DMS53 (cell line): ENCODE measurements around the gene RNASE8.

Experiments used
- DNase-seq: peaks from one replicate; lab custom pipeline; 2025; lab: John Stamatoyannopoulos, UW

The RNASE8 gene

DNA sequence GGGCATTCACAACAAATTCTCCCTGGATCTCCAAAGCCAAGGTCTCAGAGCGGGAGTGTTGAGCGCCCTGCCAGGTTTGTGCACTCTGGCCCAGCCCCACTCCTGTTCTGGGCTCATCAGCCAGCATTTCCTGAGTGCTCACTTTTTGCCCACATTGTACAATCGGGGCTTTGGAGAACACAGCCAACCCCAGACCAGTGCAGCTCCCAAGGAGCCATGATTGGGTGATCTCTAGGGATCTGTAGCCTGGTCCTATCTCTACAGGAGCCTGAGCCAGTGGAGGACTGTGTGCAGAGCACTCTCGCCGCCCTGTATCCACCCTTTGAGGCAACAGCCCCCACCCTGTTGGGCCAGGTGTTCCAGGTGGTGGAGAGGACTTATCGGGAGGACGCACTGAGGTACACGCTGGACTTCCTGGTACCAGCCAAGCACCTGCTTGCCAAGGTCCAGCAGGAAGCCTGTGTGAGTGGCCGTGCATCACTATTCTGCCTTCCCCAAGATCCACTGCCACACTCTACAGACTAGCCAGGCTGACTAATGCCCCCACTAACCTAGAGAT is 15.2 kb downstream of the RNASE8 start:
- DNase-seq, result peak; percentile 49

GRCh38 chr14:21073921-21074320 is 16.3 kb downstream of the RNASE8 start:
- DNase-seq, result no peak

DNA sequence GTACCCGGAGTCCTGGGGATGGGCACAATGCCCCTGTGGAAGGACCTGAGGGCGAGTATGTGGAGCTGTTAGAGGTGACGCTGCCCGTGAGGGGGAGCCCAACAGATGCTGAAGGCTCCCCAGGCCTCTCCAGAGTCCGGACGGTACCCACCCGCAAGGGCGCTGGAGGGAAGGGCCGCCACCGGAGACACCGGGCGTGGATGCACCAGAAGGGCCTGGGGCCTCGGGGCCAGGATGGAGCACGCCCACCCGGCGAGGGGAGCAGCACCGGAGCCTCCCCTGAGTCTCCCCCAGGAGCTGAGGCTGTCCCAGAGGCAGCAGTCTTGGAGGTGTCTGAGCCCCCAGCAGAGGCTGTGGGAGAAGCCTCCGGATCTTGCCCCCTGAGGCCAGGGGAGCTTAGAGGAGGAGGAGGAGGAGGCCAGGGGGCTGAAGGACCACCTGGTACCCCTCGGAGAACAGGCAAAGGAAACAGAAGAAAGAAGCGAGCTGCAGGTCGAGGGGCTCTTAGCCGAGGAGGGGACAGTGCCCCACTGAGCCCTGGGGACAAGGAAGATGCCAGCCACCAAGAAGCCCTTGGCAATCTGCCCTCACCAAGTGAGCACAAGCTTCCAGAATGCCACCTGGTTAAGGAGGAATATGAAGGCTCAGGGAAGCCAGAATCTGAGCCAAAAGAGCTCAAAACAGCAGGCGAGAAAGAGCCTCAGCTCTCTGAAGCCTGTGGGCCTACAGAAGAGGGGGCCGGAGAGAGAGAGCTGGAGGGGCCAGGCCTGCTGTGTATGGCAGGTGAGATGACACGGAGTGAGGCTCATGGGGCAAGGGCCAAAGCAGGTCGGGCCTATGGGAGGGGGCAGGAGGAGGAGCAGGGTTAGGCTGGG is 17.0 kb downstream of the RNASE8 start:
- no peak for DNase-seq

DNA sequence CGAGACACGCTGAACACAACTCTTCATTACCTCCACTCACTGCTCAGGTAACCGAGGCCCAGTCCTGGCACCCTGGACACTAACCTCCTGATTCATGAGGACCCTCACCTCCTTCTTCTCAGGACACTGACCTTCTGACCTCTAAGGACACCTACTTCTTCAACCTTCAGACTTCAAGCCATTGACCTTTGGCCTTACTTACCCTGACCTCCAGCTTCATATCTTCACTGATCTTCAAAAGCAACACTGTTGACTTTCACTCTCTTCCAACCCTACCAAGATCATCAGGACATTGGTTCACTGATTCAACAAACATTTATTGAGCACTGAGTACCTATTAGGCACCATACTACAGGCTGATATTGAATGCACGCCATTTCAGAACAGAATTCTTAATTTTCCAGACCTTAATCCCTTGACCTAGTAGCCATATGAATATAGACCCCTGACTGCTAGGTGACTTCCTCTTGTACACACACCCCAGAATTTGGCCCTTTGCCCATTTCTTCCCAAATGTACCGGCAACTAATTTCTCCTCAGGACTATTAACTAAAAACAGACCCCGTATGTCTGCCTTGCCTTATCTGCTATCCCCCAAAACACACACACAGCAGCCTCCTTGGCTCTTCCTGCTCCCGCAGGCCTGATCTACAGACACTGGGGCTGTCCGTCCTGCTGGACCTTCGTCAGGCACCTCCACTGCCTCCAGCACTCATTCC is 18.3 kb downstream of the RNASE8 start:
- no peak for DNase-seq

DNA sequence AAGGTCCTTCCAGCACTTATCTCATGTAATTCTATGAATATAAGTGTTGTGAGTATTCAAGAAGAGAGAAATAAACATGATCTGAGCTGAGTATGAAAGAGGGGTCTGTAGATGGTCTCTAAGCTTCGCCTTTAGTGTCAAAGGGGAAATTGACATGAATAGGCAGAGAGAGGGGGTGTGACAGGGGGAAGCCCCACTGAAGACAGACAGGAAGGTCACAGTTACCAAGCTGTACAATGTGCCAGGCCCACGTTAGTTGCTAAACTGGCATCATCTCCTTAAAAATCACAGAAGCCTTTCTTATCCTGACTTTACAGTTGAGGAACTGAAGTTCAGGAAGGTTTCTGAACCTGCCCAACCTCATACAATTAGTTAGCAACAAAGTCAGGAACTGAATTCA is 20.1 kb downstream of the RNASE8 start:
- no peak for DNase-seq

- no peak for DNase-seq
These were observed 20.7 kb downstream of the RNASE8 start for GRCh38 chr14:21078287-21078686.

GRCh38 chr14:21078726-21079125 is 21.1 kb downstream of the RNASE8 start:
- DNase-seq, result no peak

DNA sequence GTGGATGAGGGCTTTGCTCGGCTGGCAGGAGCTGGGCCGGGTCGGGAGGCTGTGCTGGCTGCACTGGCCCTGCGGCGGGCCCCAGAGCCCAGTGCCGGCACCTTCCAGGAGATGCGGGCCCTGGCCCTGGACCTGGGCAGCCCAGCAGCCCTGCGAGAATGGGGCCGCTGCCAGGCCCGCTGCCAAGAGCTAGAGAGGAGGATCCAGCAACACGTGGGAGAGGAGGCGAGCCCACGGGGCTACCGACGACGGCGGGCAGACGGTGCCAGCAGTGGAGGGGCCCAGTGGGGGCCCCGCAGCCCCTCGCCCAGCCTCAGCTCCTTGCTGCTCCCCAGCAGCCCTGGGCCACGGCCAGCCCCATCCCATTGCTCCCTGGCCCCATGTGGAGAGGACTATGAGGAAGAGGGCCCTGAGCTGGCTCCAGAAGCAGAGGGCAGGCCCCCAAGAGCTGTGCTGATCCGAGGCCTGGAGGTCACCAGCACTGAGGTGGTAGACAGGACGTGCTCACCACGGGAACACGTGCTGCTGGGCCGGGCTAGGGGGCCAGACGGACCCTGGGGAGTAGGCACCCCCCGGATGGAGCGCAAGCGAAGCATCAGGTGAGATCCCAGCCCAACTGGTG is 24.0 kb downstream of the RNASE8 start:
- no peak for DNase-seq

- DNase-seq, result no peak
These were observed 26.1 kb downstream of the RNASE8 start for GRCh38 chr14:21083565-21084325.

- DNase-seq, result no peak
These were observed 26.8 kb downstream of the RNASE8 start for GRCh38 chr14:21084396-21084795.

DNA sequence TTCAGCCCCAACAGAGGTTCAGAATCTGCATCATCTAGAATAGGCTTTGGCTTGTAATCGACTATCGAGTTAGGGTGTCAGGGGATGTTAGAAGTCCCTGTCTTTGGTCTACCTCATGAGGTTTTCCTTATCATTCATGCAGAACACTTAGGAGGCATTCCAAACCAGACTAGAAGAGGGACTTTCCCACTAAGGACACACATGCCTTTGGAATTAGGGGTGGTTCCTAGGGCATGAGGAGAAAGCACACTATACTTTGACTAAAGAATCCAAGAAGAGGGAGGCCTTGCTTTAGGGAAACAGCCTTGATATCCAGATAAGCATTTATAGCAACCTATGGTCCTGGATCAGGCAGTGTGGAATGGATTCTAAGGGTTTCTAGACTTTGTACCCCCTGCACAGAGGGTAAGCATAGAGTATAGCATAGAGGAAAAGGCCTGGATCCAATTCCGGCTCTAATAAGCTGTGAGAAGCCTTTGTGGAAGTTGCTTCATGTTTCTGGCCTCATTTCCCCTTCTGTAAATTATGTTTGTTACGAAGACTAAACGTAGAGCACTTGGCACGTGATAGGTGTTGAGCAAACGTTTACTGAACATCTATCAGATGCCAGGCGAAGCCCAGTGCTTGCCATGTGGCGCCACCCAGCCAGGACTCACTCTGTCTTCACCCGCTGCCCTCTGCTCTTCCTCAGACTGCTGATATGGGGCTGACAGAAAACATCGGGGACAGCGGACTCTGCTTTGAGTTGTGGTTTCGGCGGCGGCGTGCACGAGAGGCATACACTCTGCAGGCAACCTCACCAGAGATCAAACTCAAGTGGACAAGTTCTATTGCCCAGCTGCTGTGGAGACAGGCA is 27.6 kb downstream of the RNASE8 start:
- DNase-seq, result peak; percentile 1

DNA sequence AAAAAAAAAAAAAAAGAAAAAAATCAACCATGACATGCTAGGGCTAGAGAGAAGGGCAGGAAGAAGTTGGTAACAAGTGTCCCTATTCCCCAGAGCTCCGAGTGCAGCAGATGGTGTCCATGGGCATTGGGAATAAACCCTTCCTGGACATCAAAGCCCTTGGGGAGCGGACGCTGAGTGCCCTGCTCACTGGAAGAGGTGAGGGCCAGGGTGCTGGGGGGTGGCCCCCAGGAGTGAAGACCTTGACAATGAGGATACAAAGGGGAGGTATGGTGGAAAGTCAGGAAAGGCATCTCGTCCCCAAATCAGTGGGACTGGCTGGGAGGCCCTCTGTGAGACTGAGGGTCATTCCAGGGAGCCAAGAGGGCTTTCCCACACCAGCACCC is 29.3 kb downstream of the RNASE8 start:
- no peak for DNase-seq

GRCh38 chr14:21087294-21088091 is 29.9 kb downstream of the RNASE8 start:
- DNase-seq, result peak; percentile 69

- no peak for DNase-seq
These were observed 31.1 kb downstream of the RNASE8 start for GRCh38 chr14:21088687-21089086.

- no peak for DNase-seq
These were observed 31.6 kb downstream of the RNASE8 start for GRCh38 chr14:21089271-21089670.

DNA sequence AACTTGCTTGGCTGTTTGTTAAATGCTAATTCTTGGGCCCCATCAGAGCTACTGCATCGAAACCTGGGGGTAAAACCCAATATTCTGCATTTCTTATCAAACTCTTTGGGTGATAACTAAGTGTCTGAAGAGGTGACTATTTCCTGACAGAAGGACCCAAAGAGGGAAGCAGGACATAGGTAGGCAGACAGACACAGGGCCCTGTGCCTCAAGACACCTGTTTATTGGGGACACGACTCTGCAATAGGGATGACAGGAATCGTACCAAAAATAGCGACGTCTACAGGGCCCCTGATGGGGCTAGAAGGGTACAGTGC is 32.2 kb downstream of the RNASE8 start:
- DNase-seq, result no peak

- DNase-seq, result no peak
These were observed 32.7 kb downstream of the RNASE8 start for GRCh38 chr14:21090194-21090939.

GRCh38 chr14:21090940-21091663 is 33.5 kb downstream of the RNASE8 start:
- no peak for DNase-seq

GRCh38 chr14:21091821-21092272 is 34.2 kb downstream of the RNASE8 start:
- no peak for DNase-seq
